RKO (cell line): ENCODE measurements around the gene DOCK8.

Experiments
- DNase-seq: peaks from one replicate; pipeline ENCODE4 v3.0.0-alpha.2; 2016; ENCODE audit warnings: low spot score

The DOCK8 gene

DNA sequence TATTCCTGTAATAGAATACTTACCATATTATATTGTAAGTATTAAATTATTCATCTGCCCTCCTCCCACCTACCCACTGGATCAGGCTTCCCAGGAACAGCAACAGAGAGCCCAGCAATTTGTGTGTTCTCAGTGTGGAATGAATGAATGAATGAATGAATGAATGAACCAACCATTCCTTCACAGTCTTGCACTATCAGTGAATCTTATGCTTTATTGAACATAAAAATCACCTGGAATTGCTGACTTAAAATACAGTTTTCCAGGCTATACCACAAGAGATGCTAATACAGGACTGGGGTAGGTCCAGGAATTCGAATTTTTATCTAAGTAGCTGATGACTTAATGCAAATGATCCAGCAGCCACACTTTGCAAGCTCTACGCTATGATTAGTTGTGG, 51.6 kb downstream of the DOCK8 start:
- DNase-seq = no peak

DNA sequence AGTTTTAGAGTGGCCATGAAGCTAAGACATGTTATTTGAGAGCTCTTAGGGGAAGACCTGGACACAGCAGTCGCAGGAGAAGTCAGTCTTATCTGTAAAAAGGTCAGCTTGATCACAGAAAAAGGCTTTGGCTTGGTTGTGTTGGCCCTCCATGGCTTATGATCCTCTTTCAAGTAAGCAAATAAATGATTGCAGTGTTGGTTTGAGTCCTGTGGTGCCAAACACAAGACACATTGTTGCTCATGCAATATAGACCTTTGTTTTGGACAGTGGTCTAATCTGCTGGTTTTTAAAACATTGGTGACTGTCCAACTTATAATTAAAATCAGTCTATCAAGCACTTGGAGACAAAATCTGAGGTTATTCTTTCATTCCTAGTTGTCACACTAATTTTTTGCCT, 54.0 kb downstream of the DOCK8 start:
- DNase-seq = no peak

DNA sequence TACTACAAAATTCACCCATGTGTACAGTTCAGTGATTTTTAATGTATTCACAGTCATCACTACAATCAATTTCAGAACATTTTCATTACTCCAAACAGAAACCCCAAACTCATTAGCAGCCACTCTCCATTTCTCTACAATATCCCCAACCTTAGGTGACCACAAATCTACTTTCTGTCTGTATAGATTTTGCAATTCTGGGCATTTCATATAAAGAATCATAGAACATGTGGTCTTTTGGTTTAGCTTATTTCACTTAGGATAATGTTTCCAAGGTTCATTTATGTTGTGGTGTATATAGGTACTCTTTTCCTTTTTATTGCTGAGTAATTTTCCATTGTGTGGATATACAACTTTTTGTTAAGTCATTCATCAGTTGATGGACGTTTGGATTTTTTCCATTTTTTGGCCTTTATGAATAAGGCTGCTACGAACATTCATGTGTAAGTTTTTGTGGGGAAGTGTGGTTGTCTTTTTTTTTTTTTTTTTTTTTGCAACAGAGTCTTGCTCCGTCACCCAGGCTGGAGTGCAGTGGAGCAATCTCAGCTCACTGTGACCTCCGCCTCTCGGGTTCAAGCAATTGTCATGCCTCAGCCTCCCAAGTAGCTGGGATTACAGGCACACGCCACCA, 54.5 kb downstream of the DOCK8 start:
- DNase-seq = no peak

DNA sequence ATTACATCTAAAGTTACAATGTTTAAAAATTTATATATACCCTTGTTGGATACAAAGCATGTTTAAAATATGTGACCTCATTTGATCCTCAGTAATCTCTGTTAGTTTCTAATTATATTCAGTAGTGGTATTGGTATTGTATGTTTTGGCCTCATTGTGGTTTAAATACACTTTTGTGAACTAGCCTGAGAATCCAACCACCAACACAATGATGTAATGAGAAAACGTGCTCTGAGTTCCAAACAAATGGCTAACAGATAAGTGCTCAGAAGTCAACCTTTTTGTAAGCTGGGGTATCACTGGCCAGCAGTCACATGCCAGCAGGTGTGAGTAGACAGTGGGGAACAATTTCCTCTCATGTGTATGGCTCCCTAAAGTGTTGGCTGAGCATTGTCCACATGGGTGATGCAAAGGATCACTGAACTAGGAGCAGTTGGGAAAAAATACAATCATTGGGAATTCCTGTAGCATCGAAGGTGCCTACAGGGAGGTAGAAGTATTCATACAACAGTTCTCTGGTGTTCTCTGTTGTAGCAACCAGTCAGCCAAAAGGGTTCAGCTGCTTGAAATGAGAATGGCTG, 56.1 kb downstream of the DOCK8 start:
- DNase-seq = no peak

DNA sequence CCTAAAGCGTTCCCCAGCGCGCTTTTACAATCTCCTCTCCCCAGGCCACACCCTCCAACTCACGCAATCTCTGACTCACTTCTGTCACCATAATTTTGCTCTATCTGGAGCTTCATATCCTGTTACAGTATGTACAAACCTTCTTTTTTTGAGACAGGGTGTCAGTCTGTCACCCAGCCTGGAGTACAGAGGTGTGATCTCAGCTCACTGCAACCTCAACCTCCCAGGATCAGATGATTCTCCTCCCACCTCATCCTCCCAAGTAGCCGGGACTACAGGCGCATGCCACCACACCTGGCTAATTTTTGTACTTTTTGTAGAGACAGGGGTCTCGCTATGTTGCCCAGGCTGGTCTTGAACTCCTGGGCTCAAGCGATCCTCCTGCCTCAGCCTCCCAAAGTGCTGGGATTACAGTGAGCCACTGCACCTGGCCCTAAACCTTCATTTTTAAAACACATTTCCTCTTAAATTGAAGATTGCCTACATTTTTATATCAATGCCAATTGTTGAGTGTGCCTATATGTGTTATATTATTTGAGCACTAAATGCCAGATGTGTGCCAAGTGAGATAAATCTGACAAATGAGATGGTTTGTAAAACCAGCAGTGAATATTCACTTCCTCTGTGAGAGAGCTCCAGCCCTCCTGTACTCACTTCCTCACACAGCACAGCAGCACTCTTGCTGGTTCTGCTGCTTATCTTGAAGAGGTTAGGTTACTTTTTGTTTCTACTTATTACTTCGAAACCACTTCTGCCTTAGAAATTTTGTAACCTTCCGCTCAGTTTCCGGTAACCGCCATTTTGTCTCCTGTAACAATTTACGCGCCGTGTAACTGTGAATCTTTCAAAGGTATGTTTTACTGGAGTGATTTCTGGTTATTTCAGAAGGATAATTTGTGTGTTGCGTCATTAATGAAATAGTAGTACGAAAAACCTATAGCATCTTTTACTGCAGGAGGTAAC, 57.9 kb downstream of the DOCK8 start:
- DNase-seq = no peak

DNA sequence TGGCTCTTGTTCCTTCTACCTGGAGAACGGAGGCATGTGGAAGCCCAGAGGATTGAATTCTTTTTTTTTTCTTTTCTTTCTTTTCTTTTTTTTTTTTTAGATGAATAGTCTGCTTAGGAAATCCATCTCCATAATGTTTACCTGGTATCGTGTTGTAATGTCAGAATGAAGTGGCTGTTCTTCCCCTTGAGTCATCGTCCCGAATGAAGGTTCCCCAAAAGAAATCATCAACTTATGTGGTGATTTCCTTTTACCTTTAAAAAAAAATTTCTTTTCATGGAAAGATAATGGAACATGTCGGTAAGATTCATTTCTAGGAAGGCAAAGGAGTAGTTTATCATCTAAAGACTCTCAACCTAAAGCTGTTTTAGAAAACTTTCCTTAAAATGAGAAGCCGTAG, 59.7 kb downstream of the DOCK8 start:
- DNase-seq = no peak

DNA sequence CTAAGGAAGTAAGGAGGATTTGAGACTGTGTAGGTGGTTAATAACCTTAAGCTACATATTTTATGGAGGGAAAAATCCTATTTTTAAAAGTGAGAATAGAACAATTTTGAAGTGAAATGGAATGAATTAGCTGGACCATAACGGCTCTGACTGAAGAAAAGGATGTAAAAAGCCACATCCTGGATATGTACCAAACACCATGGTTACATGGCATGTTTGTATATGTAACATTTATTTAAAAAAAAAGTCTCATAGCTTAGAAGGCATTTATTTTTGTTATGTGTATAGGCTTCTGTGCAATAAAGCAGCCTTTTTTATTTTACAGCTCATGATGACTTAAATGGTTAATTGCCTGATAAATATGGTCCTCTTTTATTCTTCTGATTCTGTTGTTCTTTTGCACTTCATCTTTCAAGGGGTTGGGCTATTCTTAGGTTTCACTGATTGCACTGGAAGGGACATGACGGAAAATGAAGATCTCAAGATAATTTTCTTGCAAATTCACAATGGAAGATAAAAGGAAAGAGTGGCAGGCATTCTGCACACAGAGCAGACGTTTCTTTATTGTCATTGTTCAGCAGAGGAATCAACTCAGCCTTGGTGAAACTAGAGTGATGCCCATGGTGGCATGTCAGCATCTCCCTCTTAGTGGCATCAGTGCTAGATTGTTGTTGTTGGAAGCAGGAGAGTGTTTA, 63.1 kb downstream of the DOCK8 start:
- no peak for DNase-seq

DNA sequence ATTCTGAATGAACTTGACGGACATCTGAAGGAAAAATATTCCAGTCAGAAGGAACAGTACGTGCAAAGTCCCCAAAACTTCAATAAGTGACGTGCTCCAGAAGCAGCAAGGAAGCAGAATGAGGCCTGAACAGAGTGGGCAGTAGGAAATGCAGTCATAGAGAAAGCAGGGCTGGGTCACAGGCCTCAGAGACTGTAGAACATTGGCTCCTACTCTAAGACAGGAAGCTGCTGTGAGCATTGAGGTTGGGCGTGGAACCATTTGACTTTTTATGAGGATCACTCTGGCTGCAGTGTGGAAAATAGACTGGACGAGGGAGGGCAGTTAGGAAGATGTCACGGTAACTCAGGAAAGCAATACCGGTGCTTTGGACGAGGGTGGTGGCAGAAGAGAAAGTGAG, 64.0 kb downstream of the DOCK8 start:
- DNase-seq = no peak

DNA sequence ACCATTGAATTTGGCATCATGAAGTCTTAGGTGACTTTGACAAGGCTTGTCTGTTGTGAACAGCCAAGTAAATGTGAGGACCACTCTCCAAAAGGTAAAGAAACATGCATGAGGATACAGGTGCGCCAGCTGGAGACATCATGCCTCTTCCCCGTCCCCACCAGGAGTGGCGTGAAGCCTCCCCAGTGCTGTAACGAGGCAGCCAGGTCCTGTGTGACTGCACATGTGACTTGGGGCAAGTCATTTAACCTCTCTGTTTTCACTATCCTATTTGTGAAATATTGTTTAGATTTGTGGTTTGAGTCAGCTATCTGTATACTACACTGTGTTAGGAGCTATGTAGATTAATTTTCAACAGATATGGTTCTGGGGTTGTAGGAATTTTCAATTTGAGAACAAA, 65.0 kb downstream of the DOCK8 start:
- DNase-seq = no peak

DNA sequence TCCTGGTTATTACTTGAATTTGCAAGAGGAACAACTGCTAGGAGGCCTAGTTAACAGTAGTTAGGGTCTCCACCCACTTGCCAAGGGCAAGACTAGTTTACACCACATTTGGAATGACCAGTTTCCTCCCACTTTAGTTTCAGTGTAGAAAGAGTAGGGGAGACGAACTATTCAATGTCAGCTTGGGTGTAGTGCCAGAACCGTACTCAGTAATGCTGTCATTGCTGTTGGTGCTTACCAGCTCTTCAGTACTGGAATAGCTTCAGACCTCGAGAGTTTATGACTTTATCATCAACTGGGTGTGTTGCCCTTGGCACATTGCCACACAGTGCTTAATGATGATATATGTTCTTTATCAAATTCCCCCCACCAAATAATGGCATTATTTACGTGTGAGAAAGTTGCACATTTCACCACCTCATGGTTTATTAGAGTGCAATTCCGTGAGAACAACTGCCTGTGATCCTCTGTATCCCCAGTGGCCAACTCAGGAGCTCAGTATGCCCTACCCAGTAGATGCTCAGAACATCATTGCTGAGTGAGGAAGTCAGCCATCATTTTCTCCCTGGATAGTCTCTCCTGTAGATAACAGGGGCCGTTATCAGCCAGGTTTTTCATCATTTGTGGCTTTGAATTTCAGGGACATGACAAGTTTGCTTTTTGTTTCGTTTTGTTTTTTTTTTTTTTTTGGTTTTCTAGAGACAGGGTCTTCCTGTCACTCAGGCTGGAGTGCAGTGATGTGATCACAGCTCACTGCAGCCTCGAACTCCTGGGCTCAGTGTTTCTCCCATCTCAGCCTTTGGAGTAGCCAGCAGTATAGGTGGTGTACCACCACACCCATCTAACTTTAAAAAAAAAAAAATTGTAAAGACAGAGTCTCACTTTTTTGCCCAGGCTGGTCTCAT, 67.3 kb downstream of the DOCK8 start:
- DNase-seq = no peak

DNA sequence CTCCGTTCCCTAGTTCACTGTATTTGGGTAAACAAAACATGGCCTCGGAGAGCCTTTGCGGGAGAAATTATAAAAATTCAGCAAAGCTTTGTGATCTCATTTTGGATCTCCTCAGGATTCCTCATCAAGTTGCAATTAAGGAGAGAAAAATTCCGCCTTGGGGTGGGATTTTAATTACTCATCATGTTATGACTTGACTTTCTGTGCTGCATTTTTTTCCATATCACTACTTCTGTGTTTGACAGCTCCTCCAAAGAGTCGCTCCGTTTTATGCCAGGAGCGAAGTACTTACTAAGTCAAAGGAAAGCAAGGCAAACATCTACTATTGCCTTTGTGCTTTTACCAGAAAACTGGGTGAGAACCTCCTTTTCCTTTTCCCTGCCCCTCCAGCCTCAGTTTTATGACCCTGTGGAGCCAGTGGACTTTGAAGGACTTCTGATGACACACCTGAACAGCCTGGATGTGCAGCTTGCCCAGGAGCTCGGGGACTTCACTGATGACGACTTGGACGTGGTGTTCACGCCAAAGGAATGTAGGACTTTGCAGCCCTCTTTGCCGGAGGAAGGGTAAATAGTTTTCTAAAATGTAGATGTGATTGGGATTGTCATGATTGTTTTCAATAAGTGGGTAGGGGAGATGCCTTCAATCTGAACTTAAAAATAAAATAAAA, 71.5 kb downstream of the DOCK8 start:
- no peak for DNase-seq

DNA sequence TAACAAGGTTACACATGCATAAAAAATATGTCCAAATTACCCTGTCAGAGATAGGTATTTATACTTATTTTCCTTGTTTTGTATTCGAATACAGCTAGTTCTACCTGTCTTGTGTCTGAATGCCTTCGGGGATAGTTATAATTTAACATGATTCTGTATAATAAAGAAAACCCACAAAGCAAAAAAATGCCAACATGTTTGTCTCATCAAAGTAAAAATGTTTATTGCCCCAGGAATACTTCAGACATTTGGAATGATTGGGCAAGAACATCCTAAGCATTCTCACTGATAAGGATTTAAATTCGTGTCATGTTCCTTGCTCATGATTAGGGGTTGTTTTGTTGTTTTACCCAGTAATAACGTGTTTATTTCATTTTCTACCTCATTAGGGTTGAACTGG, 74.5 kb downstream of the DOCK8 start:
- DNase-seq = no peak

DNA sequence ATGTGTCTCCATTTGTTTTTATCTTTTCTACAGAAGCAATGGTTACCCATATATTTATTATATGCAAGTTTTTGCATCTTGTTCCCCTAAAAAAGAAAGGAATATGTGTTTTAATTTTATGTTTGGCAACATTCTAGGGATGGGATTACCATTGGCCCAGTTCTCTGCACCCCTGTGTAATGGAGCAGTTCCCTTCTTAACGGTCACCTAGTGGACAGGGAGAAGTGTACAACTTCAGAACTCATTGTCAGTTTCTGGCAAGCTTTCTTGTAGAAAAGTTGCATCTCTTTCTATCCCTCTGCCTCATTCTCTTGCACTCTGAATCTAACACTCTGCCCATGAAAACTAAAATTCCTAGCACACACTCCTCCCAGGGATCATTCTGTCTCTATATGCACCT, 78.2 kb downstream of the DOCK8 start:
- DNase-seq = no peak

DNA sequence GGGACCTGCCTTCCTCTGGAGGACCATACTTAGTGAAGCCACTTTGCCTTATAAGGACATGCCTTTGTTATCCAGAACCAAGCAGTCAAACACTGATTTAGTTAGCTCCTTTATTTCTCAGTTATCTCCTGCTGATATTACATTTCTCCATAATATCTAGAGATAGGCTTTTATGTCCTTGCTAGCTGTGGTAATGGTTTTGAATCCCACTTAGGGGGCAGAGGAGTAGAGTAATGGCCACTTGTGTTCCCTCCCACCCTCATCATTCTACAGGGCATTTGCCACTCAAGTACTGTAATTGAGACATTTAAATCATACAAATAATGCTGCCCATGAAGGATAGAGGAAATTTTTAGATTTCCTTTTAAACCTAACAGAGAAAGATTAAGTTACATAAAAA, 80.9 kb downstream of the DOCK8 start:
- no peak for DNase-seq

DNA sequence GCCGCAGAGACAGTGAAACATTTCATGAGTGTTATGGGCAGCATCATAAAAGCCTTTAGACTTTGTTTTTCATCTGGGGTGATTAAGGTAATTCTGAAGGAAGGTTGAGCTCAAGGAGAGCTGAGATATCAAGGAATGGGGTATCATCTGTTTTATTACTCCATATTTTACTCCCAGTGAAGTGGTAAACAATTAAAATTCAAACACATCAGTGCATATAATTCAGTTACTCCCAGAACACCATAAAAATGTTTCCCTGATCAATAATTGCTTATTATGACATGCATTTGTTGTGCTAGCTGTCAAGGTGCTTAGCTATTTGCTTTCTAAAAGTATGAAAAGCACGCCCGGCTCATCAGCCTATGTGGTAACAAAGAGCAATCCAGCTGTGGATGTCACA, 81.7 kb downstream of the DOCK8 start:
- no peak for DNase-seq

DNA sequence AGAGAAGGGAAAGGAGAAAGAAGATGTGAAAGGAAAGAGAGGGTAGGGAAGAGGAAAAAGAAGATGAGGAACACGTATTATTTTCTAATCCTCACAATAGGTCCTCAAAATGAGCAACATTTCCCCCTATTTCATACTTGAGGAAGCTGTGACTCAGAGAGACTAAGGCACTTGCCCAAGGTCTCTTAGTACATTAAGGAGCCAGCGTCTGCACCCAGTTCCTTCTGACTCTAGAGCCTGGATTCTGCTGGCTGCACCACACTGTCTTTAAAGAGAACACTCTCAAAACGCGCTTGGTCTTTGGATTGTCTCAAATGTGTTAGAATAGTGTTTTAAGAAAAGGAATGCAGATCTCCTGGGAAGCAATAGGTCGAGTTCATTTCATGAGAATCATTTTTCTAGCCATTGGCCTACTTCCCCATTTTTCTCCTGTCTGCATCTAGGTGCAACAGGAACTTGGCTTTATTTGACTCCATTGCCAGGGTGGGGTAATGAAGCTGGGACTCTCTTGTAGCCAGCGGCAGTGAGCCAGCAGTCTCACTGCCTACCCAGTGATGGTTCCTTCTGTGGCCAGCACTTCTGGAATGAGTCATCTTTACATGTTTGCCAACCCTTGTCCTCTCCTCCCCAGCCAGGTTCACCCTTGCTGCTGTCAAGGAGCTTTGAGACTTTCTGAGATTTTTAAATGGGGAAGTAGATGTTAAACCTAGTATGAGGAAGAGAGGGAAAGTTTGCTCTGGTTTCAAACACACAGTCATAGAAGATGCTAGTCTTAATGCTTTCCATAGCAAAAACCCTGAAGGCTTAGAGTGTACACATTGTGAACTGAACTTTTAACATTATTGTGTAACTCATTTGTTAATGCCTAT, 82.7 kb downstream of the DOCK8 start:
- DNase-seq = no peak

DNA sequence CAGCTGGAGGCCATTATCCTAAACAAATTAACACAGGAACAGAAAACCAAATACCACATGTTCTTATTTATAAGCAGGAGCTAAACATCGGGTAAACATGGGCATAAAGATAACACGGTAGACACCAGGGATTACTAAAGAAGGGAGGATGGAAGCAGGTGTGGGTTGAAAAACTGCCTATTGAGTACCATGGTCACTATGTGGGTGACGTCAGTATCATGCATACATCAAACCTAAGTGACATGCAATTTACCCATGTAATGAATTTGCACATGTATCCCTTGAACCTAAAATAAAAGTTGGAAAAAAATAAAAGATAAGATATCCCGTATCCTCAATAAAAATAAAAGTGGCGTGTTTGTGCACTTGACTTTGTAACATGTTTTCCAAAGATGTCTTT, 88.8 kb downstream of the DOCK8 start:
- no peak for DNase-seq

DNA sequence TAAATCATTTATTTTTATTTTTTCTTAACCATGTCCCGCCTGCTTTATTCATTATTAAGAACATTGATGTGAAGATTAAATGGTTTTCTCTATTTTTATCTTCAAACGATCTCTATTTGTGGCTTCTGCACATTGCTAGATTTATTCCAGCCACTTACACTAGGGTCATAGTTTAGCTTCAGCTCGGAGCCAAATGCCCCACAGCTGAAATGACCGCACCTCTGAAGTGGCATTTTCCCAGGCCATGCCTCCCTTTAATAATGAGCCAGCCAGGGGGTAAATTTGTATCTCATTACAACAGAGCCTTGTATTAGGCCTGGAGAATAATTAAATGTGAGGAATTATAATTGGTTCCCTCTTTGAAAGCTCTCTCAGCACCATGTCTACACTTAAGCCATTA, 89.4 kb downstream of the DOCK8 start:
- no peak for DNase-seq

DNA sequence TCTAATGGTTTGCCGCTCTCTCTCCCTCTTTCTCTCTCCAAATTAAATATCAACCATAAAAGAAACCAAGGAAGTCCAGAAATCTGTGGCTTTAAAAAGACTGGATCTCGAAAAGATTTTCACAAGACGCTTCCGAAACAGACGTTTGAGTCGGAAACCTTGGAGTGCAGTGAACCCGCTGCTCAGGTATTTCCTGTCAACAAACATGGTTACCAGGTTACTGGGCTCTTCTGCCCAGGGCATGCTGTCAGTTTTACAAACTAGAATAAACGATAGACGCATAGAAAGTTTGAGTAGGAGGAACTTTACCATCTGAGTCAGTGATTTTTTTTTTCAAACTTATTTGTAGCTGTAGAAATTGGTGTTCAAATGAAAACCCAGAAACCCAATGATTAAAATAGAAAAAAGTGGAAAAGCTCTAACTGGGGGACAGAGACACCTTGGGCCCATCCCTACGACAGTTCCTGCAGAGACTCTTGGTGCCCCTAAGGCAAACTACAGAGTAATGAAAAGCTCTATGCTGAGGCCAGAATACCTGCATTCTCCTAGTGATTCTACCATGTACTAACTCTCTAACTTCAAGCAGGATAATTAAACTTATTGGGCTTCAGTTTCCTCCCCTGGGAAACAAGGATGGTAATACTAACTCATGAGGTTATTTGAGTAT, 90.0 kb downstream of the DOCK8 start:
- DNase-seq = no peak

DNA sequence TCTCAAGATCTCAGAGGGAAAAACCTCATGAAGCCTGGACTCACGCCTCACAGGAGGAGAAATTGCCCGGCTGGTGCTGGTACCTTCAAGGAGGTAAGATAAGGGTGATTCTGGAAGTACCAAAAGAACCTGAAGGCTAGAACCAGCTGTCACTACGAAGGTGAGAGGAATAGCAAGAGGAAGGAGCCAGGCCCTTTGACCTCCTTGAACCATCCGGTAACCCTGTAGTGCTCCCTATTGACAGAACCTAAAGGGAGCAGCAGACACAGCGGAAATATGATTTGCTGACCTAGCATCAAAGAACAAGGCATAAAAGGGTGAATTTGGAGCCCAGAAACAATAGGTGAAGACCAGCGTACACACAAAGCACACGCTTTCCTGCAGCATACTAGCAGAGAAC, 92.2 kb downstream of the DOCK8 start:
- no peak for DNase-seq
